Measurements from ENCODE around the gene TMPRSS13. TPM values are rescaled to one million over a fixed set of nuclear protein-coding genes. Genes with fewer than 3 reads are reported as not detected.
A peak's percentile ranks its signal among the peaks of the same experiment; 100 is the strongest.

Gene TMPRSS13
- total RNA-seq, 3 donors from 2014 or later = 0.32 to 1.9 (median 0.72) TPM

- ATAC-seq (no peak), DNase-seq (no peak)
- H3K4me1 ChIP-seq (ENCODE audit: low read depth) = peaks cover 7% of the 10 kb centered on the region
- no peak for TF ChIP-seq CTCF (IDR thresholded peaks at IDR 0.05)
- intact Hi-C loops (cut with DNase I, micrococcal nuclease) = no loop called here
- no peak overlapping the region for H3K4me3 ChIP-seq
- no peaks in the 10 kb centered on the region for H3K9me3 ChIP-seq
- H3K36me3 ChIP-seq (ENCODE audit: low read depth) = no peaks in the 10 kb centered on the region
These were observed 20.1 kb downstream of the TMPRSS13 start for GRCh38 chr11:117908959-117909610.

GRCh38 chr11:117908109-117908895 is 20.9 kb downstream of the TMPRSS13 start:
- Histone ChIP-seq H3K4me1 (ENCODE audit: low read depth) (peaks cover 7% of the 10 kb centered on the region), H3K36me3 (ENCODE audit: low read depth) (no peaks in the 10 kb centered on the region), H3K9me3 (no peaks in the 10 kb centered on the region), H3K4me3 (no peak overlapping the region)
- DNase-seq (no peak), ATAC-seq (no peak)
- TF ChIP-seq CTCF (IDR thresholded peaks at IDR 0.05) = no peak
- intact Hi-C loops (cut with DNase I, micrococcal nuclease) = no loop called here

- Histone ChIP-seq H3K36me3 (ENCODE audit: low read depth) (no peaks in the 10 kb centered on the region), H3K4me1 (ENCODE audit: low read depth) (peaks cover 7% of the 10 kb centered on the region), H3K9me3 (no peaks in the 10 kb centered on the region), H3K4me3 (no peak overlapping the region)
- DNase-seq = peak; percentile 91 to 93 (median 93)
- no peak for TF ChIP-seq CTCF (IDR thresholded peaks at IDR 0.05)
- intact Hi-C loops (cut with DNase I, micrococcal nuclease) = no loop called here
- peak; percentile 100 for ATAC-seq
These were observed 21.7 kb downstream of the TMPRSS13 start for GRCh38 chr11:117907276-117908108.

GRCh38 chr11:117906710-117907109 is 22.5 kb downstream of the TMPRSS13 start:
- intact Hi-C loops (cut with DNase I, micrococcal nuclease) = no loop called here

More at GRCh38 chr11:117906710-117907109, 22.5 kb downstream of the TMPRSS13 start:
- DNase-seq = no peak
- no peak for ATAC-seq
- H3K4me1 ChIP-seq (ENCODE audit: low read depth) = peaks cover 7% of the 10 kb centered on the region
- TF ChIP-seq CTCF (IDR thresholded peaks at IDR 0.05) = no peak
- no peaks in the 10 kb centered on the region for H3K36me3 ChIP-seq (ENCODE audit: low read depth)
- no peaks in the 10 kb centered on the region for H3K9me3 ChIP-seq
- H3K4me3 ChIP-seq = no peak overlapping the region

Measured in mucosa of descending colon (tissue), 3 donors.